CD4-positive, alpha-beta T cell treated with Interleukin-21 for 1 hour (primary cell): ENCODE data around the gene PIP4K2A.
"Not testable (repeated sequence)": the region's sequence is repeated elsewhere in the genome, so short reads cannot be mapped to it uniquely, and the experiment has no call there.

ENCODE experiments used
- DNase-seq: peaks from one replicate; pipeline ENCODE4 v3.0.0-alpha.2; 2020

PIP4K2A gene

DNA sequence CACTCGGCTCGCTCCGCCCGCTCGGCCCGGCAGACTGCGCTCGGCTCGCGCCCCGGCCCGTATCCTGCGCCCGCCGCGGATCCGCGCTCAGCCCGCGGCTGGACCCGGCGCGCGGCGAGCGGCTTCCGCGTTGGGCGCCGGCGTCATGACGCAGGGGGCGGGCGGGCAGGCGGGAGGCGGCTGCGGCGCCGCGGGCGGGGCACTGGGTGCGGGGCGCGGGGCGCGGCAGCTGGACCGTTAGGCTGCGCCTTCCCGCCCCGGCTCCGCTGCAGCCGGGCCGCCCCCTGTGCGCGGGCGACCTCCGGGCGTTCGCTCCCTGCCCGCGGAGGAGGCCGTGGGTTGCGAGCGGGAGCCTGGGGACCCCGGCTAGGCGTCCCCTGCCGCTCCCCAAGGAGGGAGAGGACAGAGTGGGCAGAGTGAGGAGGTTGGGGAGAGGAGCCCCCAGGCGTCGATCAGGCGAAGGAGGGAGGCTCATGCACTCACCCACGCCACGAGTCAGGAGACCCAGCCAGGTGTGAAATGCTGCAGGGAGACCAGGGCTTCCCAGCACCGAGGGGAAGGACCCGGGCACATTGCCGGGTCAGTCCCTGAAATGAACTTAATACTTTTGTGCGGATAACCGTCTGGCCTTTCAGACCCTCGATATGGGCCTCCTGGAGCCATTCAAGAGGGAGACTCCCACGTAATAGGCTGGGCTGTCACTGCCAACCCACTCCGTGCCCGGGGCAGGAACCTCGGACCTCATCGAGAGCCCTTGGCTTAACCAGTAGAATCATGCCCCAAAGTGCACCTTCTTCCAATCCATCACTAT, at the start of gene PIP4K2A:
Gene PIP4K2A, minus strand, starts transcription at position 100 of the 811 bp plus-strand sequence. CDS start 252 bp downstream, outside the sequence.
- DNase-seq, result peak; percentile 78

- DNase-seq, result no peak
Measured at GRCh38 chr10:22761569-22762220, 47.3 kb upstream of the PIP4K2A start.

DNA sequence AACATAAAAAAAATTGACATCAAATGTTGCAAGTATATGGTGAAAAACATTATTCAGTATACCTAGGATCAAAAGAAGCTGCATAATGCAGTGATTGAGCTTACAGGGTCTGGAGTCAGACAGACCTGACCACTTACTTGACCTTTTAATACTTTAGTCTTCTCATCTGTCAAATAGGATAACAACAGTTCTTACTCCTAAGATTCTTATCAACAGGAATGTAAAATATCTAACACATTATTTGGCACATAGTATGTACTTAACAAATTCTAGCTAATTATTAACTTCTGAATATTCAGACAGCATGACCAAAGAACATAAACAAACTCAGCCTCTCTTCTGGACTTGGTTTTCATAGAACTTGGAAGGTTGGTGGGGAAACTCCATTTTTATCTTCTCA, 45.6 kb upstream of the PIP4K2A start:
- DNase-seq, result no peak

DNA sequence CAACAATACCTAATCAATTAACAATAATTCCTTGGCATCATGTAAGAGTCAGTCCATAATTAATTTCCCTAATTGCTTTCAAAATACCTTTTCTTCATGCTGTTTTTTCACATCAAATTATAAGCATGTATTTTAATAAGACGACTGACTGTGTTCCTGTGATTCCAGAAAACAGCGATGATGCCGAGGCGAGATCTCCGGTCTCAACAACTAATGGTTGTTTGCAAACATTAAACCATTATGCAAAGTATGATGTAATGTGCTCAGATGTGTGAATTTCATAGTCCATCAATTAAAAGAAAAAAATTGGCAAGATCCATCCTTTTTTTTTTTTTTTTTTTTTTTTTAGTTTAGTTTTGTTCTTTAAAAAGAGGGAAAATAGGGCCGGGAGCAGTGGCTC, 44.5 kb upstream of the PIP4K2A start:
- no peak for DNase-seq

DNA sequence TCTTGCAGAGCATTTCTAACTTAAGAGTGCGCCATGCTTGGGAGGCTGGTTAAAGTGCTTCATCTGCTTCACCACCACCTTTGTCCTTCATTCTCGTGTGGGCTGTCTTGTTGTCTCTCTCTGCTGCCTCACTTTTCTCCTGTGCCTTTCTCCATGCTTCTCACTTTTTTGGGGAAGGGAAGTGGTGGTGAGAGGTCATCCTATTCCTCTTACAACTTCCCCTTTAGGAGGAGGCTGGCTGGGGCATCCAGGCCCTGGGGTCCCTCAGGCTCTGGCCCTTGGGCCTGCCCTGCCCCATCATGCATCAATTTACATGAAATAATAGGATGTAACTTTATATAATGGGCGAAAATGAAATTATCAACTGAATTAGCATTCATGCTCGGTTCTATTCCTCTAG, 39.9 kb upstream of the PIP4K2A start:
- DNase-seq, result no peak

GRCh38 chr10:22753786-22754185, 39.4 kb upstream of the PIP4K2A start:
- DNase-seq, result no peak

DNA sequence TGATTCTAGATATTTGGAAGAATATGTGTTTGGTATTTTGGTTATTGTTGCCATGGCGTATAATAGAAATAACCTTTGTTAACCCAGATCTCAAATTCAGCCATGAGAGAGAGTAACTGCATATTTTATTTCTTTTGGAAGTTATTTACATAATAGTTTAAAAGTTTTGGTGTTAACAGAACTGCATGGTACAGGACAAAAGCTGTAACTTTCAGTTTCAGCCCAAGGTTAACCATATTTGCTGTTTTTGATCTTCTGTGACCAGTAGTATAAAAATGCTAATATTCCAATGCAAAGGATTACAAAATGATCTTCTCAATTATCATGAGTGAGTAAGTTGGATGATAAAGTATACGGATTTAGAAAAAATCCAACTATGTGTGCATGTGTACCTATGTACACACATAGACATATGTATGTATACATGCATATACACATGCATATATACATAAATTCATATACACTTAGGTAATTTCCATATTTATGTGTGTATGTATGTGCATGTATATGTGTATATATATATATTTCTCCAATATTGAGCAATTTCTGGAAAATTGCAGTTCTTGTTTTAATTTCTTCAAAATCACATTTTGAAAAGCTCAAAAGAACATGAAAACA, 38.0 kb upstream of the PIP4K2A start:
- DNase-seq, result no peak

GRCh38 chr10:22750131-22750530, 35.8 kb upstream of the PIP4K2A start:
- no peak for DNase-seq

- DNase-seq, result not testable (repeated sequence)
Measured at GRCh38 chr10:22744858-22745257, 30.5 kb upstream of the PIP4K2A start.

DNA sequence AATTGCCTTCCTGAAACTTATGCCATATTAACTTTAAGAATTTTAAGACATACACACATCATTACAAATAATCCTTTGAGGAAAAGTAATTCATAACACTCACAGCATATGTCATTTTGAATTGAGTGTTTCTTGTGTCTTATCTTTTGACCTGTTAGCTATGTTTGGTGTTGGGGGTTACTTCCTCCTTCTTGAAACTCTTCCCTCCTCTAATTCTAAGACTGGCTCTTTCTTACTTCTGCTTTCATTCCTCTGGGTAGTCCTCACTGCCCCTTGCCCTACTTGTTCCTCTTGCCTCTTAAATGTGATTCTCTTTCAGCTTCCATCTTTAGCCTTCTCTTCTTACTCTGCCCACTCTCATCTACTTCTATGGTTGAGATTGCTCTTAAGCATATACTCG, 28.3 kb upstream of the PIP4K2A start:
- DNase-seq, result no peak

GRCh38 chr10:22741631-22742030, 27.3 kb upstream of the PIP4K2A start:
- DNase-seq, result not testable (repeated sequence)

DNA sequence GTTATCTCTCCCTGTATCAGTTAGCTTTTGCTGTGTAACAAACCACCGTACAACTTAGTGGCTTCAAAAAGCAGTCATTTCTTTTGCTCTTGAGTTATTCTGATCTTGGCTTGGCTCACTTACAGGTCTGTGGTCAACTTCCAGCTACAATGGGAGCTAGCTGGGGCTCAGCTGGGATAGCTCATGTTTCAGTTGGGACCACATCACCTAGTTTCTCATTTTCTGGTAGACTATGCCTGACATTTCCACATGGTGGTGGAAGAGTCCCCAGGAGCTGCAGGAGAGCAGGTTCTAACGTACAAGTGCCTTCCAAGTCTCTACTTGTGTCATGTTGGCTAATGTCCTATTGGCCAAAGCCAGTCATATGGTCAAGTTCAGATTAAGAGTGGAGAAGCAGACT, 25.8 kb upstream of the PIP4K2A start:
- DNase-seq, result no peak

DNA sequence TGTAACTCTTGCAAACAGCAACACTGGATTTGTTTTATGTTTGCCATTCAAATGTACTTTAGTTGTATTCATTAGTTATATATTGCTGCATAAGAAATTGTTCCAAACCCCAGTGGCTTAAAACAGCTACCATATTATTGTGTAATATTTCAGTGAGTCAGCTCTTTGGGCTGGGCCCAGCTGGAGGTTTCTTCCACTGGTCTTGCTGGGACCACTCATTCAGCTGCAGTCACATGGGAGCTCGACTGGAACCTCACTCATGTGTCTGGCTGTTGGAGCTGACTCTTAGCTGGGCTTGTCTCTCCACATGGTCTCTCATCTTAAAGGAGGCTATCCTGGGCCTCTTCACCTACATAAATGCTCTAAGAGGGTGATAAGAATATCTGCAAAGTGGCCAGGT, 23.2 kb upstream of the PIP4K2A start:
- no peak for DNase-seq

GRCh38 chr10:22736134-22736533, 21.8 kb upstream of the PIP4K2A start:
- DNase-seq, result no peak

- DNase-seq, result no peak
Measured at GRCh38 chr10:22733992-22734391, 19.6 kb upstream of the PIP4K2A start.

DNA sequence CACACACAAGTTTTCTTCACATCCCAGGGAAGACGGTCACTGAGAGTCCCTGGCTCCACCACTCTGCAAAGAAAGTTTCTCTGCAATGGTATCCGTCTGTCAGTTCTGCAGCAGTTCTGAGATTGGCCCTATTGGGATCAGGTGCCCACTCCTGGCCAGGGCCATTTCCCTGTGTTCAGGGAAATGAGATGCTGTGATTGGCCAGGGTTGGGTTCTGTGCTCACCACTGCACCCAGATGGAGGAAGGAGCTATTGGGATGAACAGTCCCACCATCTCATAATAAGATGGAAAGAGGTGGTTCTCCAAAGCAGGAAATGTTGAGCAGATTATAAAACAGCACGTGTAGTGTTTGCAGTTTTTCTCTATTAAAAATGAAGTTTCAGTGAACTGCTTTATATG, 13.3 kb upstream of the PIP4K2A start:
- DNase-seq, result no peak

GRCh38 chr10:22727112-22727511, 12.7 kb upstream of the PIP4K2A start:
- DNase-seq, result no peak

DNA sequence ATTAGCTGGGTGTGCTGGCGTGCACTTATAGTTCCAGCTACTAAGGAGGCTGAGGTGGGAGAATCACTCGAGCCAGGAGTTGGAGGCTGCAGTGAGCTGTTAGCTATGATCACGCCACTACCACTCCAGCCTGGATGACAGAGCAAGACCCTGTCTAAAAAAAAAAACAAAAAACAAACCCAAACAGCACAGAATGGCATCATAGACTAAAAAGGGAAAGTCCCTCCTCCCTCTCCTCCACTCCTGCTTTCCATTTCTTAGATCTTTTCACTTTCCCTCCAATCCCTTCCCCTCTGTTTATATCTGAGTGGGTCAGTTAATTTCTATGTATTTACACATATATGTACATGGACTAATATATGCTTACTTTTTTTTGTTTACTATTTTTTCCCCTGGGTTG, 10.4 kb upstream of the PIP4K2A start:
- no peak for DNase-seq

DNA sequence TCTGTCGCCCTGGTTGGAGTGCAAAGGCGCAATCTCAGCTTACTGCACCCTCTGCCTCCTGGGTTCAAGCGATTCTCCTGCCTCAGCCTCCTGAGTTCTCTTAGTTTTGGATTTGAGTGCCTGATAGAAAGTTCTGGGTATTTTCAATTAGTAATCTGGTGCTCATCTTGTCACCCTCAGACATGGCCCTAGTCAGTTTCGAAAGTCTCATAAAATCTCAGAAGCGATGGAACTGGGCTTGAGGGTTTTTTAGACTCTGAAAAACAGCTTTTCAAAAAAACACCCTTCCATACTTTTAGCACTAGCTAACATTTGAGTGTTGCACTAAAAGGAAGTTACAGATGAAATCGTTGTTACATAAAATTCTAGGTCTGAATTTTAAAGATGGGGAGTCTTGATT, 9.4 kb upstream of the PIP4K2A start:
- no peak for DNase-seq

- no peak for DNase-seq
Measured at GRCh38 chr10:22723343-22723779, 9.0 kb upstream of the PIP4K2A start.

- no peak for DNase-seq
Measured at GRCh38 chr10:22722626-22723169, 8.3 kb upstream of the PIP4K2A start.

- DNase-seq, result no peak
Measured at GRCh38 chr10:22720667-22721066, 6.3 kb upstream of the PIP4K2A start.

DNA sequence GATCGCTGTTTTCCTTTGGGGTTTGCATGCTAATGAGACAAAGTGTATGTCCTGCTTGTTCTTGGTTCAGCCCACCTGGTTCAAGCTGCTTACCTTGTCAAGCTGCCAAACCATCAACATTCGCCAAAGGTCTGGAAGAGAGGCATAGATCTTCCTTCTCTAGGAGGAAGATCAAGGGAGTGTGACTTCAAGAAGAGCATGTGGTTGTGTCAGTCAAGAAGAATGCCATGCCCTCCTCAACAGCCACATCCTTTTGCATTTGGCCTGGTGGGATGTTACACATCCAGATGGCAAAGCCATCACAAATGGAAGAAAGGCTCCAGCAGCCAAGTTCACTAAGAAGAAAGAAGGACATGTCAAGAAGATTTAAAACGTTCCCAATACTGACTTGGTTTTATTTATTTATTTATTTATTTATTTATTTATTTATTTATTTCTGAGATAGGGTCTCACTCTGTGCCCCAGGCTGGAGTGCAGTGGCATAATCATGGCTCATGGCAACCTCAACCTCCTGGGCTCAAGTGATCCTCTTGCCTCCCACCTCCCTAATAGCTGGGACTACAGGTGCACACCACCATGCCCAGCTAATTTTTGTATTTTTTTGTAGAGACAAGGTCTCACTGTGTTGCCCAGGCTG, 5.1 kb upstream of the PIP4K2A start:
- no peak for DNase-seq
